Measurements from ENCODE around the gene NFATC2.

GRCh38 chr20:51536116-51537069 is 6.1 kb downstream of the NFATC2 start:
- TF ChIP-seq POLR2AphosphoS5 (IDR thresholded peaks at IDR 0.05) = no peak
- no peak for TF ChIP-seq POLR2A (IDR thresholded peaks at IDR 0.05)
- TF ChIP-seq, protein P1, sequence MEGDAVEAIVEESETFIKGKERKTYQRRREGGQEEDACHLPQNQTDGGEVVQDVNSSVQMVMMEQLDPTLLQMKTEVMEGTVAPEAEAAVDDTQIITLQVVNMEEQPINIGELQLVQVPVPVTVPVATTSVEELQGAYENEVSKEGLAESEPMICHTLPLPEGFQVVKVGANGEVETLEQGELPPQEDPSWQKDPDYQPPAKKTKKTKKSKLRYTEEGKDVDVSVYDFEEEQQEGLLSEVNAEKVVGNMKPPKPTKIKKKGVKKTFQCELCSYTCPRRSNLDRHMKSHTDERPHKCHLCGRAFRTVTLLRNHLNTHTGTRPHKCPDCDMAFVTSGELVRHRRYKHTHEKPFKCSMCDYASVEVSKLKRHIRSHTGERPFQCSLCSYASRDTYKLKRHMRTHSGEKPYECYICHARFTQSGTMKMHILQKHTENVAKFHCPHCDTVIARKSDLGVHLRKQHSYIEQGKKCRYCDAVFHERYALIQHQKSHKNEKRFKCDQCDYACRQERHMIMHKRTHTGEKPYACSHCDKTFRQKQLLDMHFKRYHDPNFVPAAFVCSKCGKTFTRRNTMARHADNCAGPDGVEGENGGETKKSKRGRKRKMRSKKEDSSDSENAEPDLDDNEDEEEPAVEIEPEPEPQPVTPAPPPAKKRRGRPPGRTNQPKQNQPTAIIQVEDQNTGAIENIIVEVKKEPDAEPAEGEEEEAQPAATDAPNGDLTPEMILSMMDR (IDR thresholded peaks at IDR 0.05) = no peak

All from breast epithelium (tissue), 3 donors.